Measurements from ENCODE around the gene TRRAP.

Gene TRRAP

DNA sequence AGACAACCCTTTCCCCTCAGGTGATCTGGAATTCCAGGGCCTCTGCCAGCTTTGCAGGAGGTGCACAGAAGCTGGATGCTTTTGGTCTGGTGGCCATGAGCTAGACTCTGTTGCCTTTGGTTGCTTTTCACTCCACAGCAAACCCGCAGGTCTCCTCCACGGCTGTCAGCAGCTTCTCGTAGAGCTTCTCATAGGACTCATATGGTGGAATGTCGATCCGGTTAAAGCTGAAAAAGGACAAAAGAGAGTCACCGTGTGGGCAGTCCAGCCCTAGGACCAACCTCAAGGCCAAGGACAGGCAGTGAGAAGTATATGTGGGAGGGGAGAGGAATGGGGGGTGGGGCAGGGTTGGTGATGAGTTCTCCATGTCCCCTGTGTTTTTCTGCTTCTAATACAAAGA is 152.1 kb downstream of the TRRAP start (continued):
- TF ChIP-seq, protein P1, sequence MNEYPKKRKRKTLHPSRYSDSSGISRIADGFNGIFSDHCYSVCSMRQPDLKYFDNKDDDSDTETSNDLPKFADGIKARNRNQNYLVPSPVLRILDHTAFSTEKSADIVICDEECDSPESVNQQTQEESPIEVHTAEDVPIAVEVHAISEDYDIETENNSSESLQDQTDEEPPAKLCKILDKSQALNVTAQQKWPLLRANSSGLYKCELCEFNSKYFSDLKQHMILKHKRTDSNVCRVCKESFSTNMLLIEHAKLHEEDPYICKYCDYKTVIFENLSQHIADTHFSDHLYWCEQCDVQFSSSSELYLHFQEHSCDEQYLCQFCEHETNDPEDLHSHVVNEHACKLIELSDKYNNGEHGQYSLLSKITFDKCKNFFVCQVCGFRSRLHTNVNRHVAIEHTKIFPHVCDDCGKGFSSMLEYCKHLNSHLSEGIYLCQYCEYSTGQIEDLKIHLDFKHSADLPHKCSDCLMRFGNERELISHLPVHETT (tag by site-specific recombination; IDR thresholded peaks at IDR 0.05) = no peak
- TF ChIP-seq GLI2 (tag by site-specific recombination; IDR thresholded peaks at IDR 0.05; ENCODE audit: borderline replicate concordance, low read depth) (no peak), ZFP69B (tag by site-specific recombination; IDR thresholded peaks at IDR 0.05) (no peak), KLF7 (tag by site-specific recombination; IDR thresholded peaks at IDR 0.05; ENCODE audit: borderline replicate concordance) (no peak), BCL11B (tag by site-specific recombination; IDR thresholded peaks at IDR 0.05; ENCODE audit: low read depth) (no peak), ZNF184 (tag by site-specific recombination; IDR thresholded peaks at IDR 0.05) (no peak), ZNF571 (tag by site-specific recombination; IDR thresholded peaks at IDR 0.05) (no peak), HOXA7 (CRISPR knock-in tag; IDR thresholded peaks at IDR 0.05; ENCODE audit: borderline replicate concordance) (no peak), BCL11A (tag by site-specific recombination; IDR thresholded peaks at IDR 0.05; ENCODE audit: low read depth) (no peak), ZNF133 (tag by site-specific recombination; IDR thresholded peaks at IDR 0.05) (no peak)
- TF ChIP-seq, protein P2, sequence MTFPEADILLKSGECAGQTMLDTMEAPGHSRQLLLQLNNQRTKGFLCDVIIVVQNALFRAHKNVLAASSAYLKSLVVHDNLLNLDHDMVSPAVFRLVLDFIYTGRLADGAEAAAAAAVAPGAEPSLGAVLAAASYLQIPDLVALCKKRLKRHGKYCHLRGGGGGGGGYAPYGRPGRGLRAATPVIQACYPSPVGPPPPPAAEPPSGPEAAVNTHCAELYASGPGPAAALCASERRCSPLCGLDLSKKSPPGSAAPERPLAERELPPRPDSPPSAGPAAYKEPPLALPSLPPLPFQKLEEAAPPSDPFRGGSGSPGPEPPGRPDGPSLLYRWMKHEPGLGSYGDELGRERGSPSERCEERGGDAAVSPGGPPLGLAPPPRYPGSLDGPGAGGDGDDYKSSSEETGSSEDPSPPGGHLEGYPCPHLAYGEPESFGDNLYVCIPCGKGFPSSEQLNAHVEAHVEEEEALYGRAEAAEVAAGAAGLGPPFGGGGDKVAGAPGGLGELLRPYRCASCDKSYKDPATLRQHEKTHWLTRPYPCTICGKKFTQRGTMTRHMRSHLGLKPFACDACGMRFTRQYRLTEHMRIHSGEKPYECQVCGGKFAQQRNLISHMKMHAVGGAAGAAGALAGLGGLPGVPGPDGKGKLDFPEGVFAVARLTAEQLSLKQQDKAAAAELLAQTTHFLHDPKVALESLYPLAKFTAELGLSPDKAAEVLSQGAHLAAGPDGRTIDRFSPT (tag by site-specific recombination; IDR thresholded peaks at IDR 0.05) = no peak
- TF ChIP-seq, protein P3, sequence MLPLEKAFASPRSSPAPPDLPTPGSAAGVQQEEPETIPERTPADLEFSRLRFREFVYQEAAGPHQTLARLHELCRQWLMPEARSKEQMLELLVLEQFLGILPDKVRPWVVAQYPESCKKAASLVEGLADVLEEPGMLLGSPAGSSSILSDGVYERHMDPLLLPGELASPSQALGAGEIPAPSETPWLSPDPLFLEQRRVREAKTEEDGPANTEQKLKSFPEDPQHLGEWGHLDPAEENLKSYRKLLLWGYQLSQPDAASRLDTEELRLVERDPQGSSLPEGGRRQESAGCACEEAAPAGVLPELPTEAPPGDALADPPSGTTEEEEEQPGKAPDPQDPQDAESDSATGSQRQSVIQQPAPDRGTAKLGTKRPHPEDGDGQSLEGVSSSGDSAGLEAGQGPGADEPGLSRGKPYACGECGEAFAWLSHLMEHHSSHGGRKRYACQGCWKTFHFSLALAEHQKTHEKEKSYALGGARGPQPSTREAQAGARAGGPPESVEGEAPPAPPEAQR (tag by site-specific recombination; IDR thresholded peaks at IDR 0.05) = no peak

DNA sequence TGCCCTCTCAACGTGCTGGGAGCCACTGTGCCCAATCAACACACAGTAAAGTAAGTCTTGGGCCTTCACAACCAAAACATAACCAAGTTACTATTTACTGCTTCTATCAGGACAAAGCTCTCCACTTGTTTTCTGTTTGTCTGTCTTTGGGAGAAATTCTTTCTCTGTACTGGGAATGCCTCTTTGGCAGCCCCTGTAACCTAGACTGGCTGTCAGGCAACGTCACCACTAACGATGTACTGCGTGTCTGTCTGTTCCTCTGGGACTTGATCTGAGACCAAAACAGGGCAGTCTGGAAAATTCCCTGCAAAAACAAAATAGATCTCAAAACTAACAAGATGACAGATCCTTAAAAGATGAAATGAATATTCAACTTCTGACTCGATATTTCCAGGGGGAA is 152.6 kb downstream of the TRRAP start:
- ChIA-PET POLR2A (no interaction called here), CTCF (interaction anchor here (0.8 kb wide), 1 partner anchor 278 kb away, joined by 3 read pairs; no protein-coding TSS in a partner anchor)
- no peak for TF ChIP-seq TCF7L2 (IDR thresholded peaks at IDR 0.05; ENCODE audit: borderline replicate concordance, low read depth, low read length)
- no peak for TF ChIP-seq ZNF510 (tag by site-specific recombination; IDR thresholded peaks at IDR 0.05; ENCODE audit: insufficient replicate concordance)
- no peak for TF ChIP-seq ZNF670 (tag by site-specific recombination; IDR thresholded peaks at IDR 0.05; ENCODE audit: low read depth)
- TF ChIP-seq, protein P3 (tag by site-specific recombination; IDR thresholded peaks at IDR 0.05) = no peak
- no peak for TF ChIP-seq ZNF2 (tag by site-specific recombination; IDR thresholded peaks at IDR 0.05)
- Histone ChIP-seq H3K4me1 (ENCODE audit: control insufficient read depth, insufficient read depth, low read length) (no peaks in the 10 kb centered on the region), H3K36me3 (ENCODE audit: control insufficient read depth in 2 of 2, insufficient read depth in 1 of 2, low read length in 2 of 2) (peaks cover 16 to 80% of the 10 kb centered on the region in 2 experiments; a peak in 2 of 3 replicates), H3K4me3 (ENCODE audit: low read depth, low read length) (no peak overlapping the region), H3K27ac (ENCODE audit: extremely low read depth, low read depth, low read length) (no peak overlapping the region), H3K9me3 (ENCODE audit: control insufficient read depth, insufficient read depth, low read depth, low read length) (no peaks in the 10 kb centered on the region)

DNA sequence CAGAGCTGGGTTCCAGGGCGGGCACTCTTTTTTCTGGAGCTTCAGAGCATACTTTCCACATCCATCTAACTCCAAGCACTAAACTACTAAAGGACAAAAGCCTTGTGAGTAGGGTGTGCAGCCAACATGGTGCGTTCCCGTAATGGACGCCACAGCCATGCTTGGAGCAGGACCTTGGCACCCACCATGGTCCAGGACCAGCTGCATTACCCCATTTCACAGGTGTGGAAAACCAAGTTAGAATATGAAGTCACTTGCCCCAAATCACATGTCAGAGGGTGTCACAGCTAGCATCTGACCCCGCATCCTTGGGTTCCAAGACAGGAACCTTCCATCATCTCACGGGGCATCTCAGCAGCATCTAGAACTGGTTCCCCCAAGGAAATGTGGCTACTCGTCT is 153.2 kb downstream of the TRRAP start:
- ChIA-PET CTCF (interaction anchor here (0.8 kb wide), 1 partner anchor 277 kb away, joined by 3 read pairs; no protein-coding TSS in a partner anchor), POLR2A (interaction anchor here (0.6 kb wide), 1 partner anchor 111 kb away, joined by 5 read pairs; no protein-coding TSS in a partner anchor)
- no peak overlapping the region for H3K27ac ChIP-seq (ENCODE audit: extremely low read depth, low read depth, low read length)
- no peaks in the 10 kb centered on the region for H3K4me1 ChIP-seq (ENCODE audit: control insufficient read depth, insufficient read depth, low read length)
- H3K4me3 ChIP-seq (ENCODE audit: low read depth, low read length) = no peak overlapping the region
- H3K9me3 ChIP-seq (ENCODE audit: control insufficient read depth, insufficient read depth, low read depth, low read length) = no peaks in the 10 kb centered on the region
- TF ChIP-seq ZNF530 (tag by site-specific recombination; IDR thresholded peaks at IDR 0.05; ENCODE audit: low read depth) (no peak), ZNF629 (tag by site-specific recombination; IDR thresholded peaks at IDR 0.05) (no peak), GLI2 (tag by site-specific recombination; IDR thresholded peaks at IDR 0.05; ENCODE audit: borderline replicate concordance, low read depth) (no peak)
- TF ChIP-seq, protein P4, sequence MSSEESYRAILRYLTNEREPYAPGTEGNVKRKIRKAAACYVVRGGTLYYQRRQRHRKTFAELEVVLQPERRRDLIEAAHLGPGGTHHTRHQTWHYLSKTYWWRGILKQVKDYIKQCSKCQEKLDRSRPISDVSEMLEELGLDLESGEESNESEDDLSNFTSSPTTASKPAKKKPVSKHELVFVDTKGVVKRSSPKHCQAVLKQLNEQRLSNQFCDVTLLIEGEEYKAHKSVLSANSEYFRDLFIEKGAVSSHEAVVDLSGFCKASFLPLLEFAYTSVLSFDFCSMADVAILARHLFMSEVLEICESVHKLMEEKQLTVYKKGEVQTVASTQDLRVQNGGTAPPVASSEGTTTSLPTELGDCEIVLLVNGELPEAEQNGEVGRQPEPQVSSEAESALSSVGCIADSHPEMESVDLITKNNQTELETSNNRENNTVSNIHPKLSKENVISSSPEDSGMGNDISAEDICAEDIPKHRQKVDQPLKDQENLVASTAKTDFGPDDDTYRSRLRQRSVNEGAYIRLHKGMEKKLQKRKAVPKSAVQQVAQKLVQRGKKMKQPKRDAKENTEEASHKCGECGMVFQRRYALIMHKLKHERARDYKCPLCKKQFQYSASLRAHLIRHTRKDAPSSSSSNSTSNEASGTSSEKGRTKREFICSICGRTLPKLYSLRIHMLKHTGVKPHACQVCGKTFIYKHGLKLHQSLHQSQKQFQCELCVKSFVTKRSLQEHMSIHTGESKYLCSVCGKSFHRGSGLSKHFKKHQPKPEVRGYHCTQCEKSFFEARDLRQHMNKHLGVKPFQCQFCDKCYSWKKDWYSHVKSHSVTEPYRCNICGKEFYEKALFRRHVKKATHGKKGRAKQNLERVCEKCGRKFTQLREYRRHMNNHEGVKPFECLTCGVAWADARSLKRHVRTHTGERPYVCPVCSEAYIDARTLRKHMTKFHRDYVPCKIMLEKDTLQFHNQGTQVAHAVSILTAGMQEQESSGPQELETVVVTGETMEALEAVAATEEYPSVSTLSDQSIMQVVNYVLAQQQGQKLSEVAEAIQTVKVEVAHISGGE (tag by site-specific recombination; conservative IDR thresholded peaks at IDR 0.05; ENCODE audit: low read depth) = no peak
- H3K36me3 ChIP-seq (ENCODE audit: control insufficient read depth in 2 of 2, insufficient read depth in 1 of 2, low read length in 2 of 2) = peaks cover 22 to 86% of the 10 kb centered on the region in 2 experiments; a peak in 2 of 3 replicates

Measured in HEK293 (cell line).